Karpas-422 (cell line): ENCODE data around the gene SLC23A1. TPM values are rescaled to one million over a fixed set of nuclear protein-coding genes. Genes with fewer than 3 reads are reported as not detected.

Experiments used
- DNase-seq: peaks from one replicate; pipeline ENCODE4 v3.0.0-alpha.2; 2015
- H2AFZ ChIP-seq: fragments of 200-600 bp; sonication (generic); 2 replicates; pipeline ENCODE4 v1.6.1; 2014; ENCODE audit warnings: antibody characterized with exemption, low read length, mixed read lengths
- H3K27ac ChIP-seq: fragments of 200-600 bp; sonication (generic); 2 replicates; pipeline ENCODE4 v1.5.1; 2014; ENCODE audit warnings: mild to moderate bottlenecking, low read length, moderate library complexity
- H3K27me3 ChIP-seq: fragments of 200-600 bp; sonication (generic); 2 replicates; pipeline ENCODE4 v1.6.1; 2014; ENCODE audit warnings: low read length, mixed read lengths
- H3K36me3 ChIP-seq: fragments of 200-600 bp; sonication (generic); 2 replicates; pipeline ENCODE4 v1.6.1; 2014; ENCODE audit warnings: low read length, mixed read lengths; ENCODE audit not compliant: insufficient read depth
- H3K4me1 ChIP-seq: fragments of 200-600 bp; sonication (generic); 2 replicates; pipeline ENCODE4 v1.6.1; 2014; ENCODE audit warnings: mild to moderate bottlenecking, low read length, mixed read lengths
- H3K4me2 ChIP-seq: fragments of 200-600 bp; sonication (generic); 2 replicates; pipeline ENCODE4 v1.6.1; 2014; ENCODE audit warnings: low read length, low read depth, mild to moderate bottlenecking; ENCODE audit not compliant: poor library complexity, severe bottlenecking
- H3K4me3 ChIP-seq: fragments of 200-600 bp; sonication (generic); 2 replicates; pipeline ENCODE4 v1.5.1; 2014; ENCODE audit warnings: mild to moderate bottlenecking, antibody characterized with exemption, low read length, mixed read lengths
- H3K79me2 ChIP-seq: fragments of 200-600 bp; sonication (generic); 2 replicates; pipeline ENCODE4 v1.6.1; 2014; ENCODE audit warnings: mild to moderate bottlenecking, low read length, mixed read lengths
- H3K9ac ChIP-seq: fragments of 200-600 bp; sonication (generic); 2 replicates; pipeline ENCODE4 v1.6.0; 2014; ENCODE audit warnings: low read length
- H3K9me2 ChIP-seq: fragments of 200-600 bp; sonication (generic), shearing (Covaris generic); replicated peaks from 2 replicates; pipeline ENCODE4 v1.6.0; 2014; ENCODE audit warnings: mild to moderate bottlenecking, low read length, moderate library complexity; ENCODE audit not compliant: insufficient read depth
- H3K9me3 ChIP-seq: fragments of 300-700, 200-600 bp; sonication (generic); 2 replicates; pipeline ENCODE4 v1.6.1; 2014; ENCODE audit warnings: low read length, mixed read lengths
- H4K20me1 ChIP-seq: fragments of 200-600 bp; sonication (generic); 2 replicates; pipeline ENCODE4 v1.6.1; 2014; ENCODE audit warnings: mild to moderate bottlenecking, antibody characterized with exemption, low read length, low read depth; ENCODE audit not compliant: insufficient read depth
- total RNA-seq: library from RNA; depleted of rRNA; stranded (reverse); fragments of >200 nt; shearing (Covaris generic); gene quantifications from 2 replicates; pipeline ENCODE4 v1.2.3, GENCODE V29; 2014; ENCODE audit warnings: low replicate concordance

SLC23A1 gene
- total RNA-seq, 1 experiment from 2014 or later: not detected

- peak overlapping the region; percentile 25 for H3K4me2 ChIP-seq
- H4K20me1 ChIP-seq: peaks cover 26% of the 10 kb centered on the region
- H3K9me3 ChIP-seq: no peaks in the 10 kb centered on the region
- H3K4me3 ChIP-seq: no peak overlapping the region
- H3K9ac ChIP-seq: no peak overlapping the region
- H2AFZ ChIP-seq: no peak overlapping the region
- no peaks in the 10 kb centered on the region for H3K9me2 ChIP-seq
- H3K27me3 ChIP-seq: no peaks in the 10 kb centered on the region
- no peak overlapping the region for H3K27ac ChIP-seq
- H3K4me1 ChIP-seq: peaks cover 49% of the 10 kb centered on the region
- DNase-seq: no peak
- peaks cover 72% of the 10 kb centered on the region for H3K79me2 ChIP-seq
- H3K36me3 ChIP-seq: peaks cover 13% of the 10 kb centered on the region; the same call in 1 of the 2 replicates
These were observed 38.9 kb downstream of the SLC23A1 start for GRCh38 chr5:139344177-139344576.

GRCh38 chr5:139343476-139343875, 39.6 kb downstream of the SLC23A1 start:
- Histone ChIP-seq H3K79me2 (peaks cover 65% of the 10 kb centered on the region), H3K27ac (peak overlapping the region; percentile 88; the same call in 1 of the 2 replicates), H3K4me3 (peak overlapping the region; percentile 94), H3K27me3 (no peaks in the 10 kb centered on the region), H3K9ac (peak overlapping the region; percentile 96), H2AFZ (no peak overlapping the region), H3K4me1 (peaks cover 51% of the 10 kb centered on the region), H3K36me3 (peaks cover 13% of the 10 kb centered on the region; the same call in 1 of the 2 replicates), H4K20me1 (peaks cover 26% of the 10 kb centered on the region), H3K9me2 (no peaks in the 10 kb centered on the region), H3K4me2 (peak overlapping the region; percentile 93), H3K9me3 (no peaks in the 10 kb centered on the region)
- no peak for DNase-seq

DNA sequence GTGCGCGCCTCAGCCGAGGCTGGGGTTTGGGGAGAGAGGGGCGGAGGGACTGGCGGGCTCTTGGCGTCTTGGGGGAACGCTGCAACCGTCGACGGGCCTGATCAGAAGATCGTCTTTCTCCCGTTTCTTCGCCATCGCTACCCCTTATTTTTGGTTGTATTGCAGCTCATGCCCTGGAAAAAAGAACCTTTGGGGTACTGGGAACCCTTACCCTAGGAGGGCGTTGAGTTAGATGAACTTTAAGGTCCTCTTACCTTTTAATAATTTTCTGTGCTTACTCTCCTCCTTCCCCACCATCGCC, 40.7 kb downstream of the SLC23A1 start:
- Histone ChIP-seq H3K4me3 (peak overlapping the region; percentile 94), H3K9me3 (no peaks in the 10 kb centered on the region), H3K9me2 (no peaks in the 10 kb centered on the region), H3K79me2 (peaks cover 55% of the 10 kb centered on the region), H3K9ac (peak overlapping the region; percentile 96), H4K20me1 (peaks cover 26% of the 10 kb centered on the region), H3K4me1 (peaks cover 51% of the 10 kb centered on the region), H3K4me2 (peak overlapping the region; percentile 93), H3K27ac (peak overlapping the region; percentile 88), H2AFZ (no peak overlapping the region), H3K36me3 (peaks cover 13% of the 10 kb centered on the region; the same call in 1 of the 2 replicates), H3K27me3 (no peaks in the 10 kb centered on the region)
- no peak for DNase-seq

- Histone ChIP-seq H3K9me3 (no peaks in the 10 kb centered on the region), H3K9me2 (no peaks in the 10 kb centered on the region), H3K9ac (peak within 1 kb of the TSS; percentile 96), H4K20me1 (peaks cover 26% of the 10 kb centered on the region), H3K27ac (peak within 1 kb of the TSS; percentile 88), H3K36me3 (peaks cover 13% of the 10 kb centered on the region; the same call in 1 of the 2 replicates), H2AFZ (no peak within 1 kb of the TSS; the same call in 1 of the 2 replicates), H3K4me2 (peak within 1 kb of the TSS; percentile 93), H3K79me2 (peaks cover 50% of the 10 kb centered on the region), H3K4me1 (peaks cover 49% of the 10 kb centered on the region), H3K27me3 (no peaks in the 10 kb centered on the region), H3K4me3 (peak within 1 kb of the TSS; percentile 94)
- DNase-seq: peak; percentile 98
These were observed 41.2 kb downstream of the SLC23A1 start, which contains the start of gene PAIP2 for GRCh38 chr5:139341689-139342422. Gene PAIP2 (plus strand): TSS chr5:139341854. CDS start chr5:139363785, 21,931 bp downstream.

- Histone ChIP-seq H3K4me3 (peak overlapping the region; percentile 94), H3K9ac (peak overlapping the region; percentile 96), H3K27me3 (no peaks in the 10 kb centered on the region), H3K4me2 (peak overlapping the region; percentile 93), H3K9me3 (no peaks in the 10 kb centered on the region), H3K27ac (peak overlapping the region; percentile 38; the same call in 1 of the 2 replicates), H3K4me1 (peaks cover 48% of the 10 kb centered on the region), H3K36me3 (peaks cover 13% of the 10 kb centered on the region; the same call in 1 of the 2 replicates), H4K20me1 (peaks cover 26% of the 10 kb centered on the region), H2AFZ (no peak overlapping the region; the same call in 1 of the 2 replicates), H3K79me2 (peaks cover 44% of the 10 kb centered on the region), H3K9me2 (no peaks in the 10 kb centered on the region)
- no peak for DNase-seq
These were observed 41.9 kb downstream of the SLC23A1 start for GRCh38 chr5:139341187-139341688.

DNA sequence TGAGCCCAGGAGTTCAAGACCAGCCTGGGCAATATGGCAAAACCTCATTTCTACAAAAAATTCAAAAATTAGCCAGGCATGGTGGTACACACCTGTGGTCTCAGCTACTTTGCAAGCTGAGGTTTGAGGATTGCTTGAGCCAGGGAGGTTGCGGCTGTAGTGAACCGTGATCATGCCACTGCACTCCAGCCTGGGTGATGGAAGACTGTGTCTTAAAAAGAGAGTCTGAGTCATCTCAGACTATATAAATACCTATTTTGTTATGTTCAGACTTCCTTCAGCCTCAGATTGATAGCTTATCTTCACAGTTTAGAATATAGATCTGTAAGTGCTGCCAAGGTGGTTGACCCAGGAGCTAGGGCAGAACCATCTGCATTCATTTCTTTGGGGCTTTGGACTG, 43.0 kb downstream of the SLC23A1 start:
- Histone ChIP-seq H3K4me2 (peak overlapping the region; percentile 93), H2AFZ (no peak overlapping the region)
- DNase-seq: no peak

GRCh38 chr5:139335811-139336210, 47.3 kb downstream of the SLC23A1 start:
- no peak overlapping the region for H3K4me2 ChIP-seq

More for the DNA sequence above, 43.0 kb downstream of the SLC23A1 start:
- Histone ChIP-seq H3K4me3 (no peak overlapping the region), H3K9ac (no peak overlapping the region), H3K9me3 (no peaks in the 10 kb centered on the region), H3K9me2 (no peaks in the 10 kb centered on the region), H3K27ac (peak overlapping the region; percentile 44), H3K4me1 (peaks cover 46% of the 10 kb centered on the region), H3K36me3 (peaks cover 8% of the 10 kb centered on the region; the same call in 1 of the 2 replicates), H3K79me2 (peaks cover 32% of the 10 kb centered on the region), H4K20me1 (peaks cover 26% of the 10 kb centered on the region), H3K27me3 (no peaks in the 10 kb centered on the region)

More at GRCh38 chr5:139335811-139336210, 47.3 kb downstream of the SLC23A1 start:
- no peak for DNase-seq
- Histone ChIP-seq H3K36me3 (peaks cover 15% of the 10 kb centered on the region; the same call in 1 of the 2 replicates), H4K20me1 (no peaks in the 10 kb centered on the region), H3K9ac (no peak overlapping the region), H3K9me2 (no peaks in the 10 kb centered on the region), H2AFZ (no peak overlapping the region), H3K4me3 (no peak overlapping the region), H3K79me2 (no peaks in the 10 kb centered on the region), H3K27ac (no peak overlapping the region), H3K27me3 (no peaks in the 10 kb centered on the region), H3K9me3 (no peaks in the 10 kb centered on the region), H3K4me1 (peaks cover 18% of the 10 kb centered on the region)
